GM18511 (cell line): ENCODE data around the gene BSN.
"Not testable (repeated sequence)": the region's sequence is repeated elsewhere in the genome, so short reads cannot be mapped to it uniquely, and the experiment has no call there.

ENCODE experiments used
- ATAC-seq: cut with Tn5 transposase; IDR thresholded peaks from one replicate; pipeline ENCODE4 v1.9.1; 2021; ENCODE audit warnings: mild to moderate bottlenecking, moderate library complexity; ENCODE audit not compliant: unreplicated experiment

The BSN gene

DNA sequence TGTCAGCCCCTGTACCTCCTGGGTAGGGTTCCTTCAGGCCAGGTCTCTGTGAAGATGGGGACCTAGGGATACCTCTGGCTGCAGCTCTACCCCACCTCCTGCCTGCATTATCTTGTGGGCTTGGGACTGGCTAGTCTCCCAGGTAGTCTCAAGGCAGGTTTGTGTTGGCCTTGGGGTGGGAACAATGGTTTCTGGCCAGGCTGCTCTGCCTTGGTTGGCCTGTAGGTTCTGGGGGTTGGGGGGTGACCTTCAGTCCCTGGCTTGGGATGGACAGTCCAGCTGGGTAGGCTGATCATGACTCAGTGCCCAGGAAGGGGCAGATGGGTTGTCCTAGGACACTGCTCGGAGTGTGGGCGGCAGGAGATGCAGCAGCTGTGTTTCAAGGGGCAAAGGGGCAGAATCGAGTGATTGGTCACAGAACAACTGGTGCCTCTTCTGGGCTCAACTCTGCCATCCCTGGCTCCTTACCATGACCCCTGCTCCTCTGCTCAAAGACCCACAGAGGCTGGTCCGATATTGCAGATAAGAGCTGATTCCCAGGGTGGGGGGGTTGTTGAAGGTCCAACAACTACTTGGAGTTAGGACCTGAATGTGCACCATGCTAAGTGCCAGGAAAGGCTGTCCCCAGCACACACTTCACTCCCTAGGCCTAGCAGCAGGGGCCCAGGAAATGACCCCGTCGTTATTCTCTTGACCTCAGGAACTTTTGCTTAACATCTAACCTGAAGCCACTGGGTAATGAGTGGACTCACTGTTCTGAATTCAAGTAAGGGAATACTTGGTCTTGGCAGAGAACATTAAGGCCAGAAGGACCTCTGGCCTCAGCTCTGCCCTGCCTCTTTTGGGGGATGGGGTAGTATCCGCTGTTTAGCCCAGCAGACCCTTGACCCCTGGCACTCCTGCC, 18.1 kb upstream of the BSN start:
- no peak for ATAC-seq

DNA sequence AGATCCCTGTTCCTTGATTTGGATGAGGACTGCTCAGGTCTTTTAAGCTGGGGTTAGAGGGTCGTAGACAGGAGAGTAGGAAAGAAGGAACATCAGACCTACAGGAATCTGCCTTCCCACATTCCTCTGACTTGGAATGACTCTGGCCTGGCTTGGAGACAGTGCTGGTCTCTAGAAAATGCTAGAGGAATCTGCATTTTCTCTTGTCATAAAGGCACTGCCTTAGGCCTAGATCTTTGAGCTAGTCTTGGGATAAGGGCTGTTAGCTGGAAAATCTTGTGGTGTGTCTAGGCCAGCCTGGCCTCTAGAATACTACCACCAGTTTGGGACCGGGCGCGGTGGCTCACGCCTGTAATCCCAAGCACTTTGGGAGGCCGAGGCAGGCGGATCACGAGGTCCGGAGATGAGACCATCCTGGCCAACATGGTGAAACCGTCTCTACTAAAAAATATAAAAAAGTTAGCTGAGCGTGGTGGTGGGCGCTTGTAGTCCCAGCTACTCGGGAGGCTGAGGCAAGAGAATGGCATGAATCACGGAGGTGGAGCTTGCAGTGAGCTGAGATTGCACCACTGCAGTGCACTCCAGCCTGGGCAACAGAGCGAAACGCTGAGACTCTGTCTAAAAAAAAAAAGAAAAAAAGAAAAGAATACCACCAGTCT, 17.3 kb upstream of the BSN start:
- no peak for ATAC-seq

DNA sequence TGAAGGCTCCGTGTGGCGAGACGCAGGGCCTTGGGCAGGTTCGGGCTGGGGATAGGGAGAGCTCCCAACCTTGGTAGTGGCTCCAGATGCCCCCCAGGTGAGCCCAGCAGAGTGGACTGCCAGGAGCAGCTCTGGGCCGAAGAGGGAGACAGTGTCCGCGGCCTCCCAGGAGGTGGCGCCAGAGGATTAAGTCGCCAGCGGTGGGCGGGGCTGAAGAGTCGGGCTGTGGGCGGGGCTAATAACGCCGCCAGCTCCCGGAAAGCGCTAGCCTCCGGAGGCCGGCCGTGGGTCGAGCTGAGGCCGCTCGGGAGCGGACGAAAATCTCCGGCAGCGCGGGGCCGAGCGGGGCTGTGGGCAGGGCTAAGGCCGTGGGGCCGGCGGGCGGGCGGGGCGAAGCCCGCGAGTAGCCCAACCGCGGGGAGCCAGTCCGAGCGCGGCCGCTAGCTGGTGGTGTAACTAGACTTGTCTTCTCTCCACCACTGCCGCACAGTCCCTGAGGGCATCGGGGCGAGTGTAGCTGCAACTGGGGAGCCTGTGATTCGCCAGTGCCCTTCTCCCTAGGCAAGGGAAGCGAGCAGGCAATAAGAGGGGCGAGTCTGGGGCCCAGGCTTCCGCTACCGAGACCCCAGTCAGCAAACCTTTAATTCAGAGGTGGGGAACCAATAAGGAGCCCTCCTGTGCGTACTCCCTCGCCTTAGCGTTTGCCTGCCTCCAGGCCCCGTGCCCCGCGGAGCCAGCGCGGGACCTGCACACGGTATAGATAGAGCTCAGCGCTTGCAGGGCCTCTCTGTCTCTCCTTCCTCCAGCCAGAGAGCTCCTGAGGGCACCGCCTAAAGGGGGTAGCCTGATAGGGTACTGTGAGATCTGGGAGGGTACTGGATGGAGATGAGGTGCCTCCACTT, 14.4 kb upstream of the BSN start:
- peak; percentile 95 for ATAC-seq

DNA sequence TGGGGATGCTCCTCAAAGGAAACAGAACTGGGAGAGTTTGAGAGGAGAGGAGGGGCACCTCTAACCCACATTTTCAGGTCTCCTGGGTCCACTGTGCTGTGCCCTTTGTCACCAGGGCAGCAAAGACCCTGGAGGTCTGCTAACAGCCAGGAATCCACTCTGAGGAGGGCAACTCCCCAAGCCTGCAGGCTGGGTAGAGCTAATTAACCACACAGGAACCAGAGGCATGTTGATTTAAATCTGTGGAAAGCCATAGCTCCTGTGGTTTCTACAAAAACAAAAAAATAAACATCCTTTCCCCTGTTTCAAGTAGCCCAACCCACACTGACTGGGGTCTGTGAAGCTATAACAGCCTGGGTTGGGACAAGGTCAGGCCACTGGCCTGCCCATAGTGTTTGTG, 2.2 kb upstream of the BSN start:
- ATAC-seq: no peak

DNA sequence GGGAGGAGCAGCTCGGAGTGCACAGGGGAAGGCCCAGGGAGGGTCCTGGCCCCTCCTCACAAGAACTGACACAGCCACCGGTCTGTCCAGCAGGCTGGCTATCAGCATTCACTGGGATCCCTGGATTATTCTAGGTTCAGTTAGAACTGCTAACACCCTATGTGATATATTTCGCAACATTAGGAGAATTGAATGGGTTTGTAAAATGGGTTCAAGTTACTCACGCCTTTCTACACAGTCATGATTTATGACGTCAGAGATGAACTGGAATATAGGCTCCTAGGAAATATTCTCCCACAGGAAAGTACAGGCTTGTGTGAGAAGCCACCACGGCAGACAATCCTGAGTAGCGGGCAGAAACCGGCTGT, 969 bp upstream of the BSN start:
- no peak for ATAC-seq

DNA sequence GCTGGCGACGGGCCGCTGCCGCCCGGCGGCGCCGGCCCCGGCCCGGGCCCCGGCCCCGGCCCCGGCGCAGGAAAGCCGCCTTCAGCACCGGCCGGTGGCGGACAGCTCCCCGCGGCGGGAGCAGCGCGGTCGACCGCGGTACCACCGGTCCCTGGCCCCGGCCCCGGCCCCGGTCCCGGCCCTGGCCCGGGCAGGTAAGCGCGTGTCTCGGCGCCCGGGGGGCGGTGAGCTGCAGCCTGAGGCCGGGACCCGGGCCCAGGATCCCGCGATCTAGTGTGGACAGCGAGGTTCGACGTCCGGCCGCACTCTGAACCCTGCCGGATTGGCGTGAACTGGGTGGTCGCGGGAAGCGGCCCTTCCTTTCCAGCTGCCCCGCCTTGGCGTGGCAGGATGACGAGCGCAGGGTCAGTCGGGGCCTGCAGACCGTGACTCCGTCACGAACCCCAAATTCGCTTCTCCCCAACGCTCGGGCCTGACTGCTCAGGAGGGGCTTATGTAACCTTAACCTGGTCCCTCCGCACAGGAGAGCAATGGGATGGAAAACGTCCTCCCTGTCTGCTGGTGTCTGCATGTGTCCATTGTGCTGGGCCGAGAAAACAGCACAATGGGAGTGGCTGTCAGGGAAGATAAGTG, 472 bp downstream of the BSN start:
- ATAC-seq: peak; percentile 73

- ATAC-seq: no peak
Measured at GRCh38 chr3:49556500-49557275, 2.4 kb downstream of the BSN start.

- ATAC-seq: no peak
Measured at GRCh38 chr3:49563040-49563578, 8.8 kb downstream of the BSN start.

- no peak for ATAC-seq
Measured at GRCh38 chr3:49563766-49564165, 9.5 kb downstream of the BSN start.

DNA sequence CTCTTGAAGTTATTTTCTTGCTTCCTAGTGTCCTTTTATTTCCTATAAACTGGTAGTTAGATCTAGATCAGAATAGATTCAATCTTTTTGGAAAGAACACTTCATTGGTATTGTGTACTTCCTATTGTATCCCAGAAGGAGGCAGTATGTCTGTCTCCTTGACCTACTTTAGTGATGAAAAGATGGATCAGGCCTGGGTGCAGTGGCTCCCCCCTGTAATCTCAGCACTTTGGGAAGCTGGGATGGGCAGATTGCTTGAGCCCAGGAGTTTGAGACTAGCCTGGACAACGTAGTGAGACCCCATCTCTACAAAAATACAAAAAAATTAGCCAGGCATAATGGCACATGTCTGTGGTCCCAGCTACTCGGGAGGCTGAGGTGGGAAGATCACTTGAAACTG, 12.0 kb downstream of the BSN start:
- ATAC-seq: no peak

DNA sequence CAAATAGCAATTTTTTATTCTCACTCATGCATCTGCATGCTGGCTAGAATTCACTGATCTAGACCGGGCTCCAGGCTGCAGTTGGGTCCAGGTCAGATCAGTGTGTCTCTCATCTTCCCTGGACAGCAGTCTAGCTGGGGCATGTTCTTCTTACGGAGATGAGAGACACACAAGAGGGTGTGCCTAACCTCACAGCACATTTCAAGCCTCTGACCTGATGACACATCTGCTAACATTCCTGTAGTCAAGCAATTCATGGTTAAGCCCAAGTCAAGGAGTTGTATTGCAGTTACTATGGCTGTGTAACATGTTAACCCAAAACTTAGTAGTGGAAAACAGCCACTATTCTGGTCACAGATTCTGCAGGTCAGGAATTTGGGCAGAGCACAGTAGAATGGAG, 13.1 kb downstream of the BSN start:
- ATAC-seq: no peak

GRCh38 chr3:49568965-49569364, 14.7 kb downstream of the BSN start:
- ATAC-seq: no peak

GRCh38 chr3:49570028-49570654, 15.9 kb downstream of the BSN start:
- no peak for ATAC-seq

- ATAC-seq: no peak
Measured at GRCh38 chr3:49582177-49582576, 27.9 kb downstream of the BSN start.

DNA sequence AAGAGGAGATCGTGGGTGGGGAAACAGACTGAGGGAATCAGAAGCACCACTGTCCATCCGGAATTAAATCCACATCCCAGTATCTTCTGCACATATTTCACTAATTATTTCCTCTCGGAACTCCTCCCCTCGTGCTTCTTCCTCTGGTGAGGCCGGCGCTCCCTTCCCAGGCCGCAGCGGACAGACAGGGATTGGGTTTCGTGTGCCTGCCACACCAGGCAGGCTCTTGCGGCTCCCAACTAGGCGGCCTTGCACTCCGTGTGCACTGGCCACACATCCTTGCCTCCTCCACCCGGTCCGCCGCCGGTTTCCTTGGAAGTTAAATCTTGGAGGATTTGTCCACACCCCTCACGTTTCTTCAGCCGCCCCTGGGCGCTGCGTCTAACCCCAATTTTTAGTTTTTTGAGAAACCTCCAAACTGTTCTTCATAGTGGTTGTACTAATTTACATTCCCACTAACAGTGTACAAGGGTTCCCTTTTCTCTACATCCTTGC, 31.0 kb downstream of the BSN start:
- not testable (repeated sequence) for ATAC-seq

GRCh38 chr3:49591615-49592014, 37.3 kb downstream of the BSN start:
- ATAC-seq: no peak

GRCh38 chr3:49593041-49593440, 38.8 kb downstream of the BSN start:
- ATAC-seq: no peak

DNA sequence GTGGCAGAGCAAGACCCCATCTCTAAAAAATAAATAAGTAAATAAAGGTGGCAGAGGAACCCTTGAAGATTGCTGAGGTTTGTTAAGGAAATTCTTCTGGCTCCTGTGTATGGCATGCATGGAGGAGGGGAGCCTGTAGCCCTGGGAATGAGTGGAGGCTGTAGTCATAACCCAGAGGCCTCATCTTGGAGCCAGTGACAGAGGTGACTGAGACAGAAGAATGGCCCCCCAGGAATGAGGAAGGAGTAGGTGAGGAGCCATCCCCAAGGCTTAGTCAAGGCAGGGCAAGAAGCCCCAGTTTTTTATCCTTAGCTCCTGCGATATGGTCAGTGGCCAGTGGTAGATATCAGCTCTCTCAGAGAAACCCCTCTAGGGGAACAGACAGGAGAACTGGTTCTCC, 46.5 kb downstream of the BSN start:
- no peak for ATAC-seq

- ATAC-seq: no peak
Measured at GRCh38 chr3:49601358-49602048, 47.2 kb downstream of the BSN start.
